Gastroesophageal sphincter (tissue), 4 donors: ENCODE results near the gene CNKSR1. TPM values are rescaled to one million over a fixed set of nuclear protein-coding genes. Genes with fewer than 3 reads are reported as not detected.

ENCODE experiments used
- ATAC-seq: fragments of 150-250 bp; one replicate; pipeline ENCODE4 v1.9.1; 2016; ENCODE audit warnings: mild to moderate bottlenecking, moderate library complexity
- H3K27ac ChIP-seq, 4 donors: fragments of 200-600 bp; sonication (generic) in 3 of 4; 1 replicate in 3 of 4; 2 replicates in 1 of 4; pipeline ENCODE4 v1.5.1; 2016 to 2019
- H3K27me3 ChIP-seq: fragments of 200-600 bp; sonication (generic); one replicate; pipeline ENCODE4 v1.5.1; 2019
- H3K36me3 ChIP-seq, 2 donors: fragments of 200-600 bp; sonication (generic); one replicate each; pipeline ENCODE4 v1.5.1; 2019; ENCODE audit warnings: control low read depth in 1 of 2
- H3K4me1 ChIP-seq, 3 donors: fragments of 200-600 bp; sonication (generic); 1 replicate in 2 of 3; 2 replicates in 1 of 3; pipeline ENCODE4 v1.5.1; 2016 to 2019; ENCODE audit warnings: control low read depth in 2 of 3
- H3K4me3 ChIP-seq, 2 donors: fragments of 200-600 bp; sonication (generic); one replicate each; pipeline ENCODE4 v1.5.1; 2019; ENCODE audit warnings: mild to moderate bottlenecking in 1 of 2, moderate library complexity in 1 of 2
- H3K9me3 ChIP-seq, 3 donors: fragments of 200-600 bp; sonication (generic); one replicate each; pipeline ENCODE4 v1.5.1; 2017 to 2019; ENCODE audit warnings: control low read depth in 2 of 3
- EP300 ChIP-seq: sonication (generic); formaldehyde crosslinking; IDR thresholded peaks from one replicate; pipeline ENCODE4 v1.6.1; 2017; ENCODE audit warnings: antibody characterized with exemption, mild to moderate bottlenecking
- POLR2A ChIP-seq, 2 donors: fragments of 450-650 bp; IDR thresholded peaks; one replicate each; pipeline ENCODE4 v1.6.1; 2017; ENCODE audit warnings: antibody characterized with exemption in 2 of 2, mild to moderate bottlenecking in 2 of 2, moderate library complexity in 1 of 2
- POLR2AphosphoS5 ChIP-seq: sonication (generic); formaldehyde crosslinking; IDR thresholded peaks from one replicate; pipeline ENCODE4 v1.6.1; 2017; ENCODE audit warnings: antibody characterized with exemption
- WGBS, 2 donors: methylation state at CpG; one replicate each; pipeline ENCODE4 v1.1.5; 2018; ENCODE audit warnings: low coverage in 1 of 2; 5-methylcytosine and 5-hydroxymethylcytosine counted together
- total RNA-seq, 4 donors: library from RNA; depleted of rRNA; stranded (reverse); fragments of >200 nt; gene quantifications; one replicate each; pipeline ENCODE4 v1.1.0, GENCODE V29; 2016
- TF ChIP-seq, protein P1 (sequence below), 4 experiments: fragments of 200-600 bp in 2 of 4; fragments of 450-650 bp in 2 of 4; sonication (generic) in 1 of 4; IDR thresholded peaks; one replicate each; pipeline ENCODE4 v1.5.1; 2017 to 2019; ENCODE audit warnings: antibody characterized with exemption in 4 of 4, mild to moderate bottlenecking in 2 of 4, moderate library complexity in 2 of 4

CNKSR1 gene
- total RNA-seq, 4 donors from 2014 or later: 0.81 to 1.7 (median 1.1) TPM; not detected in 1

DNA sequence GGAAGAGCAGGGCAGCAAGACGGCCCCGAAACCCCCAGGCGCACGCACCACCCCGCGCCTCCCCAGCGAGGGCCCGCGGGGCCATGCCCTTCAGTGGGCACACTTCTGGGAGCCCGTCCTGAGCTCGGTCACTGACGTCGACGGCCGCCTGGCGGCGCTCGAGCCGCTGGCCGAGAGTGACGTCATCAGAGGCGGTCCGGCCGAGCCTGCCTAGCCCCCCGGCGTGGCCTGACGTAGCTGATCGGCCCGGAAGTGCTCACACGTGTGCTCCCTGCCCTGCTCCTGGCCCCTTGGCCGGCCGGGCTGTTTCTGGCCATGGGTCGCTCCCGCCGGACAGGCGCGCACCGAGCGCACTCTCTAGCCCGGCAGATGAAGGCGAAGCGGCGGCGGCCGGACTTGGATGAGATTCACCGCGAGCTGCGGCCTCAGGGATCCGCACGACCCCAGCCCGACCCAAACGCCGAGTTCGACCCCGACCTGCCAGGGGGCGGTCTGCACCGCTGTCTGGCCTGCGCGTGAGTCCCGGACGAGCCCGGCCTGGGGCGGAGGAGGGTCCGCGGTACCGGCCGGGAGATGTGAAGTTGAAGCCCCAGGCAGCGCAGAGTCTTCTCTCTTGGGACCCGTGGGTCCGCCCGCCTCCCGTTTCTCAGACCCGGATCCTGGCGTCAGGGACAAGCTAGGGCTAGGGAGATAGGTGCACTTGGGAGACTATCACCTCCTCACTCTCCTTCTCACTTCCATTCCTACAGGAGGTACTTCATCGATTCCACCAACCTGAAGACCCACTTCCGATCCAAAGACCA, 7.4 kb upstream of the CNKSR1 start, which contains the start of gene ZNF593:
ZNF593 (plus strand) TSS at position 240 of the 803 bp plus-strand sequence; CDS start at position 316, 76 bp downstream.
- Histone ChIP-seq H3K4me3 (peak within 1 kb of the TSS; percentile 72 to 91), H3K9me3 (no peaks in the 10 kb centered on the region), H3K36me3 (peaks cover 0 to 11% of the 10 kb centered on the region in 2 donors), H3K27me3 (no peaks in the 10 kb centered on the region), H3K4me1 (peaks cover 3 to 23% (median 8%) of the 10 kb centered on the region in 3 donors), H3K27ac (peak within 1 kb of the TSS; percentile 31 to 86 (median 84))
- TF ChIP-seq EP300 (no peak), POLR2AphosphoS5 (peak; percentile 79), POLR2A (IDR thresholded peaks at IDR 0.05) (peak; percentile 36 to 52)
- TF ChIP-seq, protein P1, sequence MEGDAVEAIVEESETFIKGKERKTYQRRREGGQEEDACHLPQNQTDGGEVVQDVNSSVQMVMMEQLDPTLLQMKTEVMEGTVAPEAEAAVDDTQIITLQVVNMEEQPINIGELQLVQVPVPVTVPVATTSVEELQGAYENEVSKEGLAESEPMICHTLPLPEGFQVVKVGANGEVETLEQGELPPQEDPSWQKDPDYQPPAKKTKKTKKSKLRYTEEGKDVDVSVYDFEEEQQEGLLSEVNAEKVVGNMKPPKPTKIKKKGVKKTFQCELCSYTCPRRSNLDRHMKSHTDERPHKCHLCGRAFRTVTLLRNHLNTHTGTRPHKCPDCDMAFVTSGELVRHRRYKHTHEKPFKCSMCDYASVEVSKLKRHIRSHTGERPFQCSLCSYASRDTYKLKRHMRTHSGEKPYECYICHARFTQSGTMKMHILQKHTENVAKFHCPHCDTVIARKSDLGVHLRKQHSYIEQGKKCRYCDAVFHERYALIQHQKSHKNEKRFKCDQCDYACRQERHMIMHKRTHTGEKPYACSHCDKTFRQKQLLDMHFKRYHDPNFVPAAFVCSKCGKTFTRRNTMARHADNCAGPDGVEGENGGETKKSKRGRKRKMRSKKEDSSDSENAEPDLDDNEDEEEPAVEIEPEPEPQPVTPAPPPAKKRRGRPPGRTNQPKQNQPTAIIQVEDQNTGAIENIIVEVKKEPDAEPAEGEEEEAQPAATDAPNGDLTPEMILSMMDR (IDR thresholded peaks at IDR 0.05): peak in 3 of 4 experiments; percentile 90 to 97 (median 97)
- ATAC-seq: peak; percentile 98
- 0% methylated on average over 7 of the region's 76 CpGs; no CpG with 5 or more reads in 1 of the 2 donors for WGBS, 2 donors

- Histone ChIP-seq H3K4me1 (peaks cover 3 to 23% (median 8%) of the 10 kb centered on the region in 3 donors), H3K4me3 (peak overlapping the region; percentile 72 to 91), H3K27ac (peak overlapping the region in 3 of 4 donors; percentile 81 to 86 (median 86)), H3K27me3 (no peaks in the 10 kb centered on the region), H3K9me3 (no peaks in the 10 kb centered on the region), H3K36me3 (peaks cover 0 to 11% of the 10 kb centered on the region in 2 donors)
- ATAC-seq: no peak
- TF ChIP-seq POLR2A (IDR thresholded peaks at IDR 0.05) (no peak), EP300 (no peak), POLR2AphosphoS5 (no peak)
- TF ChIP-seq, protein P1 (IDR thresholded peaks at IDR 0.05): no peak
- WGBS, 2 donors: 60 to 100% methylated on average over 1 to 4 of the region's 9 CpGs
Observed at GRCh38 chr1:26170472-26170821, 6.8 kb upstream of the CNKSR1 start.

- TF ChIP-seq POLR2AphosphoS5: no peak
- no peak for TF ChIP-seq EP300
- TF ChIP-seq, protein P1 (IDR thresholded peaks at IDR 0.05): no peak
- TF ChIP-seq POLR2A (IDR thresholded peaks at IDR 0.05): no peak
- no peaks in the 10 kb centered on the region for H3K9me3 ChIP-seq
- WGBS, 2 donors: 40% methylated on average over 2 of the region's 34 CpGs; no CpG with 5 or more reads in 1 of the 2 donors
- no peaks in the 10 kb centered on the region for H3K27me3 ChIP-seq
- H3K27ac ChIP-seq: no peak within 1 kb of the TSS
- H3K36me3 ChIP-seq: peaks cover 0 to 11% of the 10 kb centered on the region in 2 donors
- peaks cover 3 to 23% (median 8%) of the 10 kb centered on the region in 3 donors for H3K4me1 ChIP-seq
- ATAC-seq: no peak
- peak within 1 kb of the TSS in 1 of 2 donors; percentile 91 for H3K4me3 ChIP-seq
Observed at GRCh38 chr1:26171084-26172072, 5.9 kb upstream of the CNKSR1 start, which contains the start of gene ZNF593OS. TSS of gene ZNF593OS (minus strand) at chr1:26171832. CDS start at chr1:26171661, 171 bp downstream.

- Histone ChIP-seq H3K9me3 (no peaks in the 10 kb centered on the region), H3K27me3 (no peaks in the 10 kb centered on the region), H3K27ac (no peak overlapping the region), H3K4me3 (no peak overlapping the region), H3K36me3 (peaks cover 0 to 11% of the 10 kb centered on the region in 2 donors), H3K4me1 (peaks cover 3 to 12% (median 8%) of the 10 kb centered on the region in 3 donors)
- 88 to 91% methylated on average over 3 to 8 of the region's 8 CpGs for WGBS, 2 donors
- ATAC-seq: no peak
- TF ChIP-seq POLR2AphosphoS5 (no peak), POLR2A (IDR thresholded peaks at IDR 0.05) (no peak), EP300 (no peak)
- TF ChIP-seq, protein P1 (IDR thresholded peaks at IDR 0.05): no peak
Observed at GRCh38 chr1:26175346-26175745, 1.9 kb upstream of the CNKSR1 start.
